GM12891 (cell line): Measurements from ENCODE around the gene FANCD2. TPM values are rescaled to one million over a fixed set of nuclear protein-coding genes. Genes with fewer than 3 reads are reported as not detected.
A peak's percentile ranks its signal among the peaks of the same experiment; 100 is the strongest.

Experiments
- DNase-seq: peaks from one replicate; pipeline ENCODE4 v3.0.0; 2011; ENCODE audit warnings: low spot score; ENCODE audit not compliant: insufficient read length
- FAIRE-seq: peaks from 2 replicates; lab custom pipeline; 2011; peaks lifted over from hg19 to GRCh38; lab: Jason Lieb, UNC
- PAX5 ChIP-seq: IDR thresholded peaks from 2 replicates; pipeline ENCODE4 v1.6.1; 2011; ENCODE audit warnings: low read length, moderate library complexity, mild to moderate bottlenecking; ENCODE audit not compliant: insufficient read depth, severe bottlenecking
- POLR2A ChIP-seq: IDR thresholded peaks from 2 replicates; pipeline ENCODE4 v1.6.1; 2011; ENCODE audit warnings: low read depth, low read length, control low read depth
- POLR2AphosphoS5 ChIP-seq: IDR thresholded peaks from 2 replicates; pipeline ENCODE4 v1.6.1; 2011; ENCODE audit warnings: low read depth, low read length, control low read depth
- POU2F2 ChIP-seq: IDR thresholded peaks from 2 replicates; pipeline ENCODE4 v1.6.1; 2011; ENCODE audit warnings: low read depth, mild to moderate bottlenecking, control low read depth, low read length, moderate library complexity
- SPI1 ChIP-seq: IDR thresholded peaks from 2 replicates; pipeline ENCODE4 v1.6.1; 2011; ENCODE audit warnings: low read depth, low read length, control low read depth
- TAF1 ChIP-seq: IDR thresholded peaks from 2 replicates; pipeline ENCODE4 v1.6.1; 2011; ENCODE audit warnings: low read depth, low read length, control low read depth
- polyA plus RNA-seq: library from polyadenylated mRNA; unstranded; fragments of >200 nt; gene quantifications from one replicate; pipeline ENCODE4 v1.2.1, GENCODE V29; 2012; ENCODE audit warnings: low read depth, missing spikeins, inconsistent platforms; ENCODE audit not compliant: missing spikeins

Gene FANCD2
- polyA plus RNA-seq = 30.6 TPM

DNA sequence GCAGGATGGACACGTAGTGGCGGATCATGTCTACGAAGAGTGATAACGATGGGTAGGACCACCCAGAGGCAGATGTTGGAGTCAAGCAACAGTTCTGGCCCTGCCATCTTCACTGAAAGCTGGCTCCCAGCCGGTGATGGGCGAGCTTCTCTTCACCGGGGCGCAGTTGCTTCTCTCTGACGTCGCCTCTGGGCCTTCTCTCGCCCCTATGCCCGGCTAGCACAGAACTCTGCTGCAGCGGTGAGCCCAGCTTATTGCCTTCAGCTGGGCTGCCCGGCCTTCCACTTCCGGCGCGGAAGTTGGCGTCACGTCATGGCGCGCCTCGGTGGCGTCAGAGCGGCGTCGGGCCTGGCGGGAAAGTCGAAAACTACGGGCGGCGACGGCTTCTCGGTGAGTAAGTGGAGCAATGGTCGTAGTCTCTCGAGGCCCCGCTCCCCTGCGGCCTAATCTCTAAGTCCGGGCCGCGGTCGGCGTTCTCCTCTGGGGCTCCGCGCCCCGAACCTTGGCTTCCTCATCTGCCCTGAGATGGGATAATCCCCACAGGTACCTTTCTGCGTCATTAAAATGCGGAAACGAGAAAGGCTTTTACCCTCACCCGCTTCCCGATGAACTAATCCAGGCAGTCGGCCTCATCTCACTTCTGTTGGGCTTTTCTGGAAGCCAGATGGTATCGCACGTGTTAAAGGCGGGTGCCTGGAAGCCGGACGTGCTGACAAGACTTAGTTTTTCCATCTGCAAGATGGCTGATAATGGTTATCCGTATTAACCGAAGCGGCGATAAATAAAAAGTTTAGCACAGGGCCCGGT lies at the start of gene FANCD2:
Gene FANCD2 (plus strand): TSS at position 354 of the 807 bp plus-strand sequence. CDS start 2,221 bp downstream, outside the sequence.
- TF ChIP-seq POLR2AphosphoS5 (peak; percentile 94), PAX5 (no peak), POLR2A (peak; percentile 84), POU2F2 (peak; percentile 77; the same call in 1 of the 2 replicates), SPI1 (peak; percentile 46; the same call in 1 of the 2 replicates), TAF1 (peak; percentile 71)
- DNase-seq = peak; percentile 77
- peak; percentile 92 for FAIRE-seq

DNA sequence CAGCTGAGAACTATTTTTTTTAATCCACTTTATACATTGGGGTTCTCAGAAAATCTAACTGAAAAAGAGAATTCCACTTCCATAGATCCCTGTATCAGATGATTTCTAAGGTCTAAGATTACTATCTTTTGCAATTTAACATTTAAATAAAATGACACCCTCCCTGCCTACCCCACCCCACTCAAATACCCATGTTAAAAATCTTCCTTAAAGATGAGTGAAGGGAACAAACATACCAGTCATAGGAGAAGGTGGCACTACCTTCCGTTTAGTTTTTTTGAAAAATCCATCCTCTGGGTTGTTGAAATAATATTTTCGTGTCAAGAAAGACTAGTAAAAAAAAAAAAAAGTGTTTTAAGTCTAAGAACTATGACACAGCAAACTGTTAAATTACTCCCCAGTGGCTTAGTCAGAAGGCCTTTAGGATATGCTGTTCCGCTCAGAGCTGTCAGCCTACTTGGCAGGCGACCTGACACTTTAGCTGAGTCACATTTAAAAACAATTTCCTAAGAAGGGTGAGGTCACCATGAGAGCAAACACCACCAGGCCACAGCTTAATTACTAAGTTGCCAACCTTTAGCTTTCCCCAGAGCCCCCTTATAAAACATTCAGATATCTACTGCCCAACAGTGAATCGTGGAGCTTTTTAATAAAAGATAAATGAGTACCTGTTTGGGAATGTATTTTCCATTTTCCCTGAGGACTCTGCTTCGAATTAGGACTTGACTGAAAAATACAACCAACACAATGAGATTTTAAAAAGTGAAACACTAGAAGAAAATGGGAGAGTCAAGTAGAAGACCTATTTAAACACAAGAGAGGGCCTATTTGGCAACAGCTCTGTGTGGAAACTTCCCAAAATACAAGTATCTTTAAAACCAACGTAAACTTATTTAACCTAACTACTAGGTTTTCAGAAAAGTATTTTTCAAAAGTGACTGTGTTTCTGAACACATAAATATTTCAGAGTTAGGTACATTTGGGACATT lies 49.2 kb upstream of the FANCD2 start:
- DNase-seq (no peak), FAIRE-seq (no peak)
- TF ChIP-seq PAX5 = no peak
- no peak for TF ChIP-seq POLR2A
- TF ChIP-seq POLR2AphosphoS5 = no peak
- no peak for TF ChIP-seq POU2F2
- no peak for TF ChIP-seq TAF1
- TF ChIP-seq SPI1 = no peak

GRCh38 chr3:9978710-9979305 lies 47.4 kb upstream of the FANCD2 start:
- DNase-seq = no peak
- TF ChIP-seq POU2F2 (no peak), POLR2A (no peak), SPI1 (no peak), POLR2AphosphoS5 (no peak), TAF1 (no peak), PAX5 (no peak)
- FAIRE-seq = no peak

DNA sequence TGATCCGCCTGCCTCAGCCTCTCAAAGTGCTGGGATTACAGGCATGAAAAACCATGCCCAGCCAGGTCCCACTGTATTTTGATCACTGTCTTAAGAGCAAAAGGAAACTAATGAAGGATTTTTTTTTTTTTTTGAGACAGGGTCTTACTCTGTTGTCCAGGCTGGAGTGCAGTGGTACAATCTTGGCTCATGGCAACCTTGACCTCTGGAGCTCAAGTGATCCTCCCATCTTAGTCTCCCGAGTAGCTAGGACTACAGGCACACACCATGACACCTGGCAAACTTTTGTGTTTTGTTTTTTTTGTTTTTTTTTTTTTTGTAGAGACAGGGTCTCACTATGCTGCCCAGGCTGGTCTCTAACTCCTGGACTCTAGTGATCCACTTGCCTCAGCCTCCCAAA lies 46.0 kb upstream of the FANCD2 start:
- no peak for FAIRE-seq
- DNase-seq = no peak
- no peak for TF ChIP-seq POLR2AphosphoS5
- no peak for TF ChIP-seq POU2F2
- TF ChIP-seq SPI1 = no peak
- no peak for TF ChIP-seq TAF1
- no peak for TF ChIP-seq PAX5
- TF ChIP-seq POLR2A = no peak

DNA sequence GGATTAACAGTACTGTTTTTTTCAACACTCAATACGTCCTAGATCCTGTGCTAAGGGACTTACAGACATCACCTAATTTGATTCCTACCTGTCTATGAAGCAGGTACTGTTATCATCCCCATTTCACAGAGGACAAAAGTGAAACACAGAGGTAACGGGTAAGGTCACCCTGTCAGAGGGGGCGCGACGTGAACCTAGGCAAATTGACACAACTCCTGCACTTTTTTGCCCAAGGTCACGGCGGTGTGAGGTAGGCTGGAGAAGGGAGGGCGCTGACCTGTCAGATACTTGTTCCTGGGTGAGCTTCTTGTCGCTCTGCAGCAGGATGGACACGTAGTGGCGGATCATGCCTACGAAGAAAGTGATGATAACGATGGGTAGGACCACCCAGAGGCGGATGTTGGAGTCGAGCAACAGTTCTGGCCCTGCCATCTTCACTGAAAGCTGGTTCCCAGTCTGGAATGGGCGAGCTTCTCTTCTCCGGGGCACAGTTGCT lies 40.0 kb upstream of the FANCD2 start:
- DNase-seq (no peak), FAIRE-seq (no peak)
- TF ChIP-seq PAX5 (no peak), SPI1 (no peak), TAF1 (no peak), POLR2A (no peak), POU2F2 (no peak), POLR2AphosphoS5 (no peak)

- no peak for TF ChIP-seq POLR2A
- no peak for TF ChIP-seq POU2F2
- TF ChIP-seq SPI1 = no peak
- DNase-seq (no peak), FAIRE-seq (no peak)
Measured at GRCh38 chr3:9994086-9994844, 32.0 kb upstream of the FANCD2 start.

DNA sequence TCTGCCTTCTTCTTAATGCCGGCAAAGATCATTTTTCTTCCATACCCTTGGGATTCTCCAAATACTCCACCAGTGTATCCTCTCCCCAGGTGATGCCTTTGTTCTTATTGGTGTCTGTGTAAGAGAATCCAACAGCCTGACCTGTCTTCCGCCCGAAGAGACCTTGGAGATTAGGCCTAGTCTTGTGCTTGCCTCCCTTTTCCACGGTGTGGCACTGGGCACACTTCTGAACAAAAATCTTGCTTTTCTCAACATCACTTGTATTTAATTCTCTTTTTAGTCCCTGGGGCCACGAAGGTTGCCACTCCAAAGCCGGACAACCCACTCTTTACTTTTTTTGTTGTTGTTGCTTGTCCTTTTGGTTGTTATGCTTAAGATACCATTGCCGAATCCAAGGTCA lies 25.6 kb upstream of the FANCD2 start:
- no peak for DNase-seq
- no peak for FAIRE-seq
- no peak for TF ChIP-seq SPI1
- TF ChIP-seq POLR2AphosphoS5 = no peak
- no peak for TF ChIP-seq TAF1
- no peak for TF ChIP-seq POU2F2
- TF ChIP-seq PAX5 = no peak
- no peak for TF ChIP-seq POLR2A

- DNase-seq = no peak
- TF ChIP-seq POLR2A (no peak), TAF1 (no peak)
- FAIRE-seq = no peak
Measured at GRCh38 chr3:10002951-10003350, 23.3 kb upstream of the FANCD2 start.
